ENCODE data around the gene MYT1. TPM values are rescaled to one million over a fixed set of nuclear protein-coding genes. Genes with fewer than 3 reads are reported as not detected.

MYT1 gene
- total and polyA plus RNA-seq, 2 of the 13 experiments (the other 11 are each of a cell fraction or from before 2014, with no cell fraction given): 0.58 to 2.5 TPM

DNA sequence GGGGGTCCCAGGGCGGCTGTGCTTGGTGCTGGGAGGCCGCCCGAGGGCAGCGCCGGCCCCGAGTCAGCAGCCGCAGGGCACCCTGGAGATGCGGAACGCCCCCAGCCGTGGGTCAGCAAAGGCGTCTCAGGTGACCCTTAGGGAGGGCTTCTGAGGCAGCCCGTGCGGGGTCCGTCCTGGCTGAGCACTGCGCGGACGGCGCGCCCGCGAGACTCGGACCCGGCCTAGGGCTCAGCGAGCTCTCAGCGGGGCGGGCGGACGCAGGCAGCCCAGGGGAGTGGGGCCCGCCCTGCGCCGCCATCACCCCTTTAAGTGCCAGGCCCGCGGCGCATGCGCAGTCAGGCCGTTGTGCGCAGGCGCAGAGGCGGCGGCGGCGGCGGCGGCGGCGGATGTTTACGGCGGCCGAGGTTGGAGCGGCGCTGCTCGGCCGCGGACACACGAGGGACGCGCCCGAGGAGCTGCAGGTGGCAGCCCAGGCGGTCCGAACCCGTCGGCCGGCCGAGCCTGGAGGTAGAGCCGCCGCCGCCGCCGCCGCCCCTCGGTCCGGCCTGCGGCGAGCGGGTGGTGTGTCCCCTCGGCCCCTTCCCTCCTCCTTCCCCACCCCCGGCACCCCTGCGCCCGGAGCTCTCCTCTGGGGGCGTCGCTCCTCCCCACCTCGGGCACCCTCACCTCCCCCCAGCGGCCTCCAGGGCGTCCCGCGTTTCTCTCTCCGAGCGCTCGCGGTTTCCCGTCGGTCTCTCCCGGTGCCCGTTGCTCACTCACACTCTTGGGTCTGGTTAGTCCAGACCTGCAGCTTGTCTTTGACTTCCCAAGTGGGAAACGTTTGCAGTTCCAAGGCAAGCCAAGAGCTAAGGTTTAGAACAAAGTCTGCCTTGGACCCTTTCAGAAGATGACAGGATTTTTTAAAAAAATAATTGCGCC, 91.4 kb downstream of the MYT1 start, which contains the start of gene PCMTD2 (continued):
- TF ChIP-seq ATF1 (CRISPR knock-in tag; IDR thresholded peaks at IDR 0.05): no peak
- peak; percentile 84 for TF ChIP-seq ZNF253 (CRISPR knock-in tag; IDR thresholded peaks at IDR 0.05; ENCODE audit: borderline replicate concordance)
- no peak for TF ChIP-seq FLYWCH1 (CRISPR knock-in tag; IDR thresholded peaks at IDR 0.05)
- TF ChIP-seq WIZ (CRISPR knock-in tag; IDR thresholded peaks at IDR 0.05): peak; percentile 91
- no peak for TF ChIP-seq ONECUT2 (CRISPR knock-in tag; IDR thresholded peaks at IDR 0.05)
- TF ChIP-seq ZEB1 (IDR thresholded peaks at IDR 0.05; ENCODE audit: insufficient replicate concordance, low read depth): peak; percentile 16
- TF ChIP-seq HINFP (CRISPR knock-in tag; IDR thresholded peaks at IDR 0.05; ENCODE audit: low read depth): peak; percentile 72
- 0 out of 2 replicates have a peak, but pooled peaks have one; percentile 51 for TF ChIP-seq ZNF10 (CRISPR knock-in tag; IDR thresholded peaks at IDR 0.05; ENCODE audit: borderline replicate concordance, low read depth)
- TF ChIP-seq, protein P1, sequence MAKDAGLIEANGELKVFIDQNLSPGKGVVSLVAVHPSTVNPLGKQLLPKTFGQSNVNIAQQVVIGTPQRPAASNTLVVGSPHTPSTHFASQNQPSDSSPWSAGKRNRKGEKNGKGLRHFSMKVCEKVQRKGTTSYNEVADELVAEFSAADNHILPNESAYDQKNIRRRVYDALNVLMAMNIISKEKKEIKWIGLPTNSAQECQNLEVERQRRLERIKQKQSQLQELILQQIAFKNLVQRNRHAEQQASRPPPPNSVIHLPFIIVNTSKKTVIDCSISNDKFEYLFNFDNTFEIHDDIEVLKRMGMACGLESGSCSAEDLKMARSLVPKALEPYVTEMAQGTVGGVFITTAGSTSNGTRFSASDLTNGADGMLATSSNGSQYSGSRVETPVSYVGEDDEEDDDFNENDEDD (CRISPR knock-in tag; IDR thresholded peaks at IDR 0.05; ENCODE audit: borderline replicate concordance): peak; percentile 81
- TF ChIP-seq ATAD3A (CRISPR knock-in tag; IDR thresholded peaks at IDR 0.05): no peak
- 0 out of 2 replicates have a peak, but pooled peaks have one; percentile 21 for TF ChIP-seq ZNF101 (CRISPR knock-in tag; IDR thresholded peaks at IDR 0.05; ENCODE audit: borderline replicate concordance, low read depth)
- TF ChIP-seq ZNF570 (CRISPR knock-in tag; IDR thresholded peaks at IDR 0.05; ENCODE audit: borderline replicate concordance): no peak
- peak; percentile 83 for TF ChIP-seq PHF20 (CRISPR knock-in tag; IDR thresholded peaks at IDR 0.05)
- no peak for TF ChIP-seq ZNF282 (IDR thresholded peaks at IDR 0.05; ENCODE audit: partially characterized antibody)
- TF ChIP-seq PLSCR1 (CRISPR knock-in tag; IDR thresholded peaks at IDR 0.05; ENCODE audit: borderline replicate concordance): no peak
- TF ChIP-seq ZNF468 (CRISPR knock-in tag; IDR thresholded peaks at IDR 0.05): peak; percentile 28; the same call in 1 of the 2 replicates
- no peak for TF ChIP-seq HOMEZ (CRISPR knock-in tag; IDR thresholded peaks at IDR 0.05; ENCODE audit: low read depth)
- no peak for TF ChIP-seq PAF1 (CRISPR knock-in tag; IDR thresholded peaks at IDR 0.05)
- peak; percentile 61 for TF ChIP-seq PPARG (CRISPR knock-in tag; conservative IDR thresholded peaks at IDR 0.05)
- no peak for TF ChIP-seq NR2F2 (IDR thresholded peaks at IDR 0.05; ENCODE audit: borderline replicate concordance, low read depth)
- TF ChIP-seq ZFP1 (CRISPR knock-in tag; IDR thresholded peaks at IDR 0.05): no peak
- TF ChIP-seq PLRG1 (conservative IDR thresholded peaks at IDR 0.05): no peak
- TF ChIP-seq, protein P2, sequence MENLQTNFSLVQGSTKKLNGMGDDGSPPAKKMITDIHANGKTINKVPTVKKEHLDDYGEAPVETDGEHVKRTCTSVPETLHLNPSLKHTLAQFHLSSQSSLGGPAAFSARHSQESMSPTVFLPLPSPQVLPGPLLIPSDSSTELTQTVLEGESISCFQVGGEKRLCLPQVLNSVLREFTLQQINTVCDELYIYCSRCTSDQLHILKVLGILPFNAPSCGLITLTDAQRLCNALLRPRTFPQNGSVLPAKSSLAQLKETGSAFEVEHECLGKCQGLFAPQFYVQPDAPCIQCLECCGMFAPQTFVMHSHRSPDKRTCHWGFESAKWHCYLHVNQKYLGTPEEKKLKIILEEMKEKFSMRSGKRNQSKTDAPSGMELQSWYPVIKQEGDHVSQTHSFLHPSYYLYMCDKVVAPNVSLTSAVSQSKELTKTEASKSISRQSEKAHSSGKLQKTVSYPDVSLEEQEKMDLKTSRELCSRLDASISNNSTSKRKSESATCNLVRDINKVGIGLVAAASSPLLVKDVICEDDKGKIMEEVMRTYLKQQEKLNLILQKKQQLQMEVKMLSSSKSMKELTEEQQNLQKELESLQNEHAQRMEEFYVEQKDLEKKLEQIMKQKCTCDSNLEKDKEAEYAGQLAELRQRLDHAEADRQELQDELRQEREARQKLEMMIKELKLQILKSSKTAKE (CRISPR knock-in tag; IDR thresholded peaks at IDR 0.05; ENCODE audit: borderline replicate concordance): peak; percentile 25; the same call in 1 of the 2 replicates

Measured in HepG2 (cell line).